ENCODE data around the gene HPS4.

HPS4 gene

GRCh38 chr22:26471522-26471921 lies 12.1 kb downstream of the HPS4 start:
- CTCF ChIA-PET: interaction anchor here (1.8 kb wide), 1 partner anchor 10 kb away, joined by 8 read pairs; no protein-coding TSS in a partner anchor
- Mint-ChIP-seq H3K36me3 (peaks cover 60% of the 10 kb centered on the region), H3K27ac (no peak overlapping the region), H3K27me3 (no peaks in the 10 kb centered on the region), H3K9me3 (no peaks in the 10 kb centered on the region), H3K4me1 (peaks cover 5% of the 10 kb centered on the region), H3K4me3 (no peak overlapping the region)
- DNase-seq: no peak

DNA sequence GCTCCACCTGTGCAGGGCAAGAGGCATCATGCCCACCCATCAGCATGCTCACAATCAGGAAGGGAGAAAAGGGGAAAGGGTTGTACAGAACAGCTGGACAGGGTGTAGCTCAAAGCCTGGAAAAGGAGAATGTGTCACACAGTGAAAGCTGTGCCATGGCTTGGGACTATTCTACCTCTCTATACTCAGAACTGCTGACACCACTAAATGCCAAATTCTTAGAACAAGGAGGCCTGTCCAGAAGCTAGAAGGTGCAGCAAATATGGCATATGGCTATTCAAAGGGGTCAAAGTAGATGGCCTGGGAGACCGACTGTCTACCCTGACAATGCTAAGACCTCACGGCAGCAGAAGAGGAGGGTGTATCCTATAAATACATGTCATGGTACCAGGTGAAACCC lies 12.8 kb downstream of the HPS4 start:
- CTCF ChIA-PET: interaction anchor here (0.8 to 1.8 kb wide), 2 partner anchors 9 to 11 kb away, joined by 3 to 8 read pairs; no protein-coding TSS in a partner anchor
- Mint-ChIP-seq H3K4me3 (no peak overlapping the region), H3K4me1 (peaks cover 4% of the 10 kb centered on the region), H3K9me3 (no peaks in the 10 kb centered on the region), H3K27ac (no peak overlapping the region), H3K27me3 (no peaks in the 10 kb centered on the region), H3K36me3 (peaks cover 62% of the 10 kb centered on the region)
- DNase-seq: no peak

- no peaks in the 10 kb centered on the region for H3K4me1 Mint-ChIP-seq
- H3K9me3 Mint-ChIP-seq: no peaks in the 10 kb centered on the region
- H3K4me3 Mint-ChIP-seq: no peak overlapping the region
- CTCF ChIA-PET: no interaction called here
- H3K36me3 Mint-ChIP-seq: peaks cover 58% of the 10 kb centered on the region
- DNase-seq: no peak
- no peaks in the 10 kb centered on the region for H3K27me3 Mint-ChIP-seq
- H3K27ac Mint-ChIP-seq: no peak overlapping the region
Observed at GRCh38 chr22:26466196-26466595, 17.4 kb downstream of the HPS4 start.

GRCh38 chr22:26464312-26464711 lies 19.3 kb downstream of the HPS4 start:
- Mint-ChIP-seq H3K9me3 (no peaks in the 10 kb centered on the region), H3K27ac (no peak overlapping the region), H3K36me3 (peaks cover 50% of the 10 kb centered on the region), H3K4me3 (no peak overlapping the region), H3K27me3 (no peaks in the 10 kb centered on the region), H3K4me1 (no peaks in the 10 kb centered on the region)
- CTCF ChIA-PET: interaction anchor here (5.2 to 5.7 kb wide), 2 partner anchors 66 to 99 kb away, joined by 54 to 59 read pairs; no protein-coding TSS in a partner anchor
- DNase-seq: no peak

DNA sequence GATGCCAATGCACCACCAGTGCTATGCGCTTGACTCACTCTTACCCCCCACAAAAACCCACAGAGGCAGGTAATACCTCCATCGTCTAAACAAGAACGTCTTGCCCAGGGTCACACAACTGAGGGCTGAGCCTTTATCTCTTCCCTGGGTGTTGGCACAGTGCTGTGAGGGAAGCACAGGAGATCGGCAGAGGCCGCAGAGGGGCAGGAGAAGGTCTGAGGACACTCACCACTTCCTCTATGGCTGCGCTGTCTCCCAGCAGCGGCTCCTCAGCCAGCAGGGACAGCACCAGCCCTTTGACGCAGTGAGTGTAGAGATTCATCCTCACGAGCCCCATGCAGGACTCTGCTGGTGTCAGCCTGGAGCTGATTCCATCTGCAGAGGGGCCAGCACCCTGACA lies 19.9 kb downstream of the HPS4 start:
- Mint-ChIP-seq H3K9me3 (no peaks in the 10 kb centered on the region), H3K4me3 (no peak overlapping the region), H3K36me3 (peaks cover 50% of the 10 kb centered on the region), H3K27ac (no peak overlapping the region), H3K27me3 (no peaks in the 10 kb centered on the region), H3K4me1 (no peaks in the 10 kb centered on the region)
- DNase-seq: no peak
- CTCF ChIA-PET: interaction anchor here (3.1 to 5.7 kb wide), 3 partner anchors 16 to 98 kb away, joined by 12 to 59 read pairs (median 54); no protein-coding TSS in a partner anchor

- H3K4me1 Mint-ChIP-seq: no peaks in the 10 kb centered on the region
- no peaks in the 10 kb centered on the region for H3K27me3 Mint-ChIP-seq
- H3K4me3 Mint-ChIP-seq: no peak overlapping the region
- no peak for DNase-seq
- H3K9me3 Mint-ChIP-seq: no peaks in the 10 kb centered on the region
- peaks cover 46% of the 10 kb centered on the region for H3K36me3 Mint-ChIP-seq
- CTCF ChIA-PET: interaction anchor here (1.0 to 5.7 kb wide), 5 partner anchors 16 to 98 kb away, joined by 3 to 59 read pairs (median 12); no protein-coding TSS in a partner anchor
- H3K27ac Mint-ChIP-seq: no peak overlapping the region
Observed at GRCh38 chr22:26463101-26463661, 20.4 kb downstream of the HPS4 start.

GRCh38 chr22:26462641-26463040 lies 20.9 kb downstream of the HPS4 start:
- DNase-seq: no peak
- Mint-ChIP-seq H3K9me3 (no peaks in the 10 kb centered on the region), H3K4me1 (no peaks in the 10 kb centered on the region), H3K4me3 (no peak overlapping the region), H3K36me3 (peaks cover 45% of the 10 kb centered on the region), H3K27me3 (no peaks in the 10 kb centered on the region), H3K27ac (no peak overlapping the region)
- CTCF ChIA-PET: interaction anchor here (1.0 to 5.7 kb wide), 7 partner anchors 9 to 97 kb away, joined by 3 to 59 read pairs (median 10); no protein-coding TSS in a partner anchor

- peaks cover 46% of the 10 kb centered on the region for H3K36me3 Mint-ChIP-seq
- no peaks in the 10 kb centered on the region for H3K9me3 Mint-ChIP-seq
- H3K27me3 Mint-ChIP-seq: no peaks in the 10 kb centered on the region
- CTCF ChIA-PET: interaction anchor here (0.6 to 5.7 kb wide), 16 partner anchors 9 to 203 kb away, joined by 3 to 59 read pairs (median 6); partner anchors contain the start of genes HPS4 and SRRD
- no peaks in the 10 kb centered on the region for H3K4me1 Mint-ChIP-seq
- no peak overlapping the region for H3K27ac Mint-ChIP-seq
- DNase-seq: no peak
- H3K4me3 Mint-ChIP-seq: no peak overlapping the region
Observed at GRCh38 chr22:26462051-26462450, 21.5 kb downstream of the HPS4 start.

GRCh38 chr22:26461188-26461810 lies 22.3 kb downstream of the HPS4 start:
- CTCF ChIA-PET: interaction anchor here (0.6 to 5.7 kb wide), 22 partner anchors 8 to 842 kb away, joined by 3 to 59 read pairs (median 5); partner anchors contain the start of genes HPS4 and SRRD

DNA sequence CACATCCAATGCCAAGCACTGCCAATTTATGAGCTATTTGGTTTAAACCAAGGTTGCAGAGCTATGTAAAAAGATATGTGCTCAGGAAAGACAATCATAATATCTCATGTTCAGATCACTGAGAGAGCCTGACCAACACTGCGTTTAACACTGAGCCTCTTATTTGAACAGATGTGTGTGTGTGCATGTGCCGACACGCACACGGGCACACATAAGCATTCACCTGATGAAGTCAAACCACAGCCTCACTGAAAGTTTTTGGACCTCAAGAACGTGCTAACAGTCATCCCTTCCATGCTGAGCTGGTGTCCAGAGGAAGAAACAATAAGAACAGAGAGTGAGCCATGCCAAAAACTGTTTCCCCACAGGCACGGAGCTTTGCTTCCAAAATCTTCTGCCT lies 23.4 kb downstream of the HPS4 start:
- Mint-ChIP-seq H3K4me1 (no peaks in the 10 kb centered on the region), H3K27me3 (no peaks in the 10 kb centered on the region), H3K36me3 (peaks cover 35% of the 10 kb centered on the region), H3K4me3 (no peak overlapping the region), H3K9me3 (no peaks in the 10 kb centered on the region), H3K27ac (no peak overlapping the region)
- no peak for DNase-seq
- CTCF ChIA-PET: interaction anchor here (0.7 to 5.7 kb wide), 12 partner anchors 10 to 161 kb away, joined by 3 to 59 read pairs (median 4); no protein-coding TSS in a partner anchor

More at GRCh38 chr22:26461188-26461810, 22.3 kb downstream of the HPS4 start:
- no peaks in the 10 kb centered on the region for H3K27me3 Mint-ChIP-seq
- no peaks in the 10 kb centered on the region for H3K9me3 Mint-ChIP-seq
- H3K36me3 Mint-ChIP-seq: peaks cover 40% of the 10 kb centered on the region
- H3K27ac Mint-ChIP-seq: no peak overlapping the region
- H3K4me3 Mint-ChIP-seq: no peak overlapping the region
- peak; percentile 56 for DNase-seq
- H3K4me1 Mint-ChIP-seq: no peaks in the 10 kb centered on the region

DNA sequence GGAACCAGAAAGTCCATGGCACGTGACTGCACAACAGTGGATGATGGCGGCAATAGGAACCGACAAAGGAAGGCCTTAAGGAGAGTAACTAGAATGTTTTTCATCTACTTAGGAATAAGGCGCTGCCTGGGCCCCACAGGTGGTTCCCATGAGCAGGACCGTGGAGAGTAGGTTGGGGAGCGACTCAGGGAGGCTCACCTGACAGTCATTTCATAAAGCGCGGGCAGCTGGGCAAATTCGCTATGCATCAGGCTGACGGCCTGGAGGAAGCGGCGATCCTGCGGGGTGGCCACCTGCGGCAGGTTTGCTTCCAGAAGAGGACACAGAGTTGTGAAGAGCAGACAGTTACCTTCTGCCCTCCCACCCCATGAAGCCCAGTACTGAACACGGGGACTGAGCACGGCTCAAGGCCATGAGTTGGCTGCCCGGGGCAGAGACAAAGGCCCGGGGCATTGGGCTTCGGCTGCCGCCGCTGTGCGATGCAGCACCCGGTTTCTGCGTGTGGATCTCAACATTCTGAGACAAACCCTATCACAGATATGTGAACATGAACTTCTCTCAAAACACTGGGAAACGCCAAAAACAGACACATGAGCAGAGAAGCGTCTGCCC lies 25.8 kb downstream of the HPS4 start:
- Mint-ChIP-seq H3K36me3 (peaks cover 21% of the 10 kb centered on the region), H3K9me3 (no peaks in the 10 kb centered on the region), H3K27me3 (no peaks in the 10 kb centered on the region), H3K4me1 (no peaks in the 10 kb centered on the region), H3K4me3 (no peak overlapping the region), H3K27ac (no peak overlapping the region)
- DNase-seq: no peak
- CTCF ChIA-PET: no interaction called here

- Mint-ChIP-seq H3K27me3 (no peaks in the 10 kb centered on the region), H3K4me1 (no peaks in the 10 kb centered on the region), H3K36me3 (peaks cover 13% of the 10 kb centered on the region), H3K4me3 (no peak overlapping the region), H3K9me3 (no peaks in the 10 kb centered on the region), H3K27ac (peak overlapping the region; percentile 49)
- DNase-seq: no peak
- CTCF ChIA-PET: interaction anchor here (0.8 to 1.9 kb wide), 2 partner anchors 8 to 87 kb away, joined by 3 to 6 read pairs; no protein-coding TSS in a partner anchor
Observed at GRCh38 chr22:26453812-26454500, 29.6 kb downstream of the HPS4 start.

DNA sequence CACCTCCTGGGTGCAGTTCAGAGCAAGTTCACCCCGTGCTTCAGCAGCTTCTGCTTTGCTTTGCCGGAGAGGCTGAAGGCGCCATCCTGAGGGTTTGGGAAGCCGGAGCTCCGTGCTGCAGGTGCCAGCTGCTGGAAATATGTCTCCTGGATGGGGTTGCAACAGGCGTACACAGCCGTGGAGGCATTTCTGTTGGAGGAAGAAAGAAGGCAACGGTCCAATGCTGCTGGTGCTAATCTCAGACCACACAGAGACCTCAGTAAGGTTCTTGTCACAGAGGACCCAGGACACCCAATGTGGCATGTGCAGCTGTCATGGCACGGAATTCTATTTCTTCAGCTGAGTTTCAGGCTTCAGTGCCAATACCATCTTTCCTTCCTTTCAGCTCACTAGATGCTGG lies 30.4 kb downstream of the HPS4 start:
- Mint-ChIP-seq H3K36me3 (peaks cover 12% of the 10 kb centered on the region), H3K4me3 (no peak overlapping the region), H3K4me1 (no peaks in the 10 kb centered on the region), H3K27ac (no peak overlapping the region), H3K9me3 (no peaks in the 10 kb centered on the region), H3K27me3 (no peaks in the 10 kb centered on the region)
- no peak for DNase-seq
- CTCF ChIA-PET: interaction anchor here (0.8 to 1.9 kb wide), 2 partner anchors 9 to 87 kb away, joined by 3 to 6 read pairs; no protein-coding TSS in a partner anchor
